ENCODE measurements around the gene CLEC5A.

GRCh38 chr7:141911391-141911790 lies 35.4 kb downstream of the CLEC5A start:
- TF ChIP-seq, protein P1, sequence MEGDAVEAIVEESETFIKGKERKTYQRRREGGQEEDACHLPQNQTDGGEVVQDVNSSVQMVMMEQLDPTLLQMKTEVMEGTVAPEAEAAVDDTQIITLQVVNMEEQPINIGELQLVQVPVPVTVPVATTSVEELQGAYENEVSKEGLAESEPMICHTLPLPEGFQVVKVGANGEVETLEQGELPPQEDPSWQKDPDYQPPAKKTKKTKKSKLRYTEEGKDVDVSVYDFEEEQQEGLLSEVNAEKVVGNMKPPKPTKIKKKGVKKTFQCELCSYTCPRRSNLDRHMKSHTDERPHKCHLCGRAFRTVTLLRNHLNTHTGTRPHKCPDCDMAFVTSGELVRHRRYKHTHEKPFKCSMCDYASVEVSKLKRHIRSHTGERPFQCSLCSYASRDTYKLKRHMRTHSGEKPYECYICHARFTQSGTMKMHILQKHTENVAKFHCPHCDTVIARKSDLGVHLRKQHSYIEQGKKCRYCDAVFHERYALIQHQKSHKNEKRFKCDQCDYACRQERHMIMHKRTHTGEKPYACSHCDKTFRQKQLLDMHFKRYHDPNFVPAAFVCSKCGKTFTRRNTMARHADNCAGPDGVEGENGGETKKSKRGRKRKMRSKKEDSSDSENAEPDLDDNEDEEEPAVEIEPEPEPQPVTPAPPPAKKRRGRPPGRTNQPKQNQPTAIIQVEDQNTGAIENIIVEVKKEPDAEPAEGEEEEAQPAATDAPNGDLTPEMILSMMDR (IDR thresholded peaks at IDR 0.05), result no peak
- TF ChIP-seq POLR2A (IDR thresholded peaks at IDR 0.05), result no peak

Measured in upper lobe of left lung (tissue), 4 donors.